Spleen (tissue), 11 donors: ENCODE measurements around the gene TACR2. TPM values are rescaled to one million over a fixed set of nuclear protein-coding genes. Genes with fewer than 3 reads are reported as not detected.
A peak's percentile ranks its signal among the peaks of the same experiment; 100 is the strongest.
"Not testable (repeated sequence)": the region's sequence is repeated elsewhere in the genome, so short reads cannot be mapped to it uniquely, and the experiment has no call there.

Experiments
- DNase-seq: peaks from one replicate; pipeline ENCODE4 v3.0.0-alpha.2; 2020
- H3K27ac ChIP-seq, 8 donors: fragments of 200-600 bp; sonication (generic) in 7 of 8; 1 replicate in 4 of 8; 2 replicates in 4 of 8; pipeline versions ENCODE4 v1.5.0 to v1.8.0; 2016 to 2021; ENCODE audit warnings: inconsistent platforms in 4 of 8, mild to moderate bottlenecking in 4 of 8, moderate library complexity in 1 of 8
- H3K27me3 ChIP-seq, 7 donors: fragments of 200-600 bp; sonication (generic) in 6 of 7; replicated peaks in 1 of 7; 1 replicate in 4 of 7; 2 replicates in 3 of 7; pipeline versions ENCODE4 v1.5.0 to v1.8.0; 2016 to 2021; ENCODE audit warnings: inconsistent platforms in 3 of 7, mild to moderate bottlenecking in 1 of 7
- H3K36me3 ChIP-seq, 6 donors: fragments of 200-600 bp; sonication (generic) in 5 of 6; 1 replicate in 4 of 6; 2 replicates in 2 of 6; pipeline versions ENCODE4 v1.5.0 to v1.8.0; 2016 to 2021; ENCODE audit warnings: inconsistent platforms in 2 of 6
- H3K4me1 ChIP-seq, 6 donors: fragments of 200-600 bp; sonication (generic) in 5 of 6; 1 replicate in 3 of 6; 2 replicates in 3 of 6; pipeline versions ENCODE4 v1.5.0 to v1.8.0; 2016 to 2021; ENCODE audit warnings: inconsistent platforms in 3 of 6
- H3K4me3 ChIP-seq, 8 donors: fragments of 200-600 bp; sonication (generic) in 7 of 8; 1 replicate in 4 of 8; 2 replicates in 4 of 8; pipeline versions ENCODE4 v1.5.0 to v1.8.0; 2016 to 2021; ENCODE audit warnings: inconsistent platforms in 4 of 8, mild to moderate bottlenecking in 4 of 8, moderate library complexity in 2 of 8
- H3K9me3 ChIP-seq, 8 donors: fragments of 200-600 bp; sonication (generic) in 7 of 8; 1 replicate in 4 of 8; 2 replicates in 4 of 8; pipeline versions ENCODE4 v1.5.0 to v1.8.0; 2016 to 2021; ENCODE audit warnings: inconsistent platforms in 4 of 8
- CTCF ChIP-seq, 11 experiments: fragments of 200-600 bp in 7 of 11; fragments of 450-650 bp in 4 of 11; sonication (generic) in 4 of 11; IDR thresholded peaks in 8 of 11; conservative IDR thresholded peaks in 3 of 11; 1 replicate in 7 of 11; 2 replicates in 4 of 11; pipeline versions ENCODE4 v1.4.0 to v1.8.0; 2016 to 2021; ENCODE audit warnings: antibody characterized with exemption in 11 of 11, inconsistent platforms in 4 of 11, mild to moderate bottlenecking in 1 of 11
- POLR2A ChIP-seq, 3 donors: fragments of 450-650 bp; IDR thresholded peaks; one replicate each; pipeline ENCODE4 v1.5.1; 2017; ENCODE audit warnings: antibody characterized with exemption in 3 of 3, mild to moderate bottlenecking in 1 of 3
- POLR2AphosphoS5 ChIP-seq, 3 donors: sonication (generic); formaldehyde crosslinking; IDR thresholded peaks; one replicate each; pipeline ENCODE4 v1.5.1; 2017; ENCODE audit warnings: antibody characterized with exemption in 3 of 3
- WGBS, 5 donors: extraction: QIAGEN DNeasy Blood & Tissue Kit in 3 of 5; methylation state at CpG; one replicate each; pipeline versions ENCODE4 v1.1.5 to v1.1.7; 2013 to 2018; 5-methylcytosine and 5-hydroxymethylcytosine counted together
- intact Hi-C: fragments of 100-400 bp; cut with DNase I; formaldehyde crosslinking; loops from one replicate; pipeline ENCODE4 v1.15.0; 2023; ENCODE audit warnings: low total_unique reads
- polyA plus RNA-seq, 3 donors: library from polyadenylated mRNA; stranded (reverse); fragments of 200-250 nt; gene quantifications; one replicate each; pipeline ENCODE4 v1.2.1, GENCODE V29; 2013
- total RNA-seq, 7 donors: library from RNA; depleted of rRNA in 3 of 7; stranded (reverse); fragments of >200 nt in 3 of 7; fragmentation: NEBNext Ultra II Directional in 4 of 7; extraction: Animal tissue kit (Norgen Biotek cat#: 25700) in 4 of 7; gene quantifications; one replicate each; pipeline versions ENCODE4 v1.1.0 to v1.2.1, GENCODE V29; 2016 to 2021
- donor health status: healthy with polysubstance abuse.
- donor health status: DM: no; HTN: no; CAD: no; lungs with moderate emphysema.
- donor health status: DM: no; HTN: no; CAD: no.
- donor health status: Bipolar disorder and iron deficiency.
- donor health status: healthy.
- donor health status: DM: no; HTN: no; CAD: no.
- donor health status: DM: yes; HTN: yes; CAD: no.

The TACR2 gene
- total and polyA plus RNA-seq, 10 donors: 0.15 to 0.52 (median 0.30) TPM; not detected in 4

- DNase-seq: peak; percentile 40
- Histone ChIP-seq H3K27ac (peak overlapping the region in 2 of 8 donors; percentile 3 to 25), H3K27me3 (peaks cover 0 to 26% (median 6%) of the 10 kb centered on the region in 7 donors), H3K4me1 (peaks cover 26 to 96% (median 60%) of the 10 kb centered on the region in 6 donors), H3K9me3 (no peaks in the 10 kb centered on the region), H3K4me3 (no peak overlapping the region), H3K36me3 (peaks cover 0 to 8% (median 0%) of the 10 kb centered on the region in 6 donors)
- intact Hi-C loops: no loop called here
- no peak for TF ChIP-seq CTCF (IDR thresholded peaks at IDR 0.05 in 8 of 11, conservative IDR thresholded peaks at IDR 0.05 in 3 of 11)
- TF ChIP-seq POLR2A (IDR thresholded peaks at IDR 0.05): no peak
- no peak for TF ChIP-seq POLR2AphosphoS5 (IDR thresholded peaks at IDR 0.05)
Observed at GRCh38 chr10:69453795-69454194, 37.1 kb upstream of the TACR2 start.

GRCh38 chr10:69452676-69453415 lies 36.1 kb upstream of the TACR2 start:
- H3K4me1 ChIP-seq: peaks cover 23 to 90% (median 56%) of the 10 kb centered on the region in 6 donors
- intact Hi-C loops: no loop called here
- peak overlapping the region in 7 of 8 donors; percentile 58 to 80 (median 71) for H3K4me3 ChIP-seq
- peaks cover 0 to 8% (median 0%) of the 10 kb centered on the region in 6 donors for H3K36me3 ChIP-seq
- no peaks in the 10 kb centered on the region for H3K9me3 ChIP-seq
- H3K27ac ChIP-seq: peak overlapping the region in 3 of 8 donors; percentile 4 to 80 (median 26)
- 58 to 86% (median 83%) methylated on average over 6 of the region's 6 CpGs for WGBS, 5 donors
- TF ChIP-seq CTCF (IDR thresholded peaks at IDR 0.05 in 8 of 11, conservative IDR thresholded peaks at IDR 0.05 in 3 of 11) (no peak), POLR2A (IDR thresholded peaks at IDR 0.05) (no peak), POLR2AphosphoS5 (IDR thresholded peaks at IDR 0.05) (no peak)
- peak; percentile 50 for DNase-seq
- peaks cover 0 to 26% (median 6%) of the 10 kb centered on the region in 7 donors for H3K27me3 ChIP-seq

GRCh38 chr10:69451784-69452251 lies 35.1 kb upstream of the TACR2 start:
- 10 to 50% (median 14%) methylated on average over 10 to 38 of the region's 38 CpGs for WGBS, 5 donors
- intact Hi-C loops: no loop called here
- Histone ChIP-seq H3K27ac (peak overlapping the region in 7 of 8 donors; percentile 51 to 85 (median 74)), H3K4me1 (peaks cover 23 to 80% (median 53%) of the 10 kb centered on the region in 6 donors), H3K4me3 (peak overlapping the region; percentile 58 to 84 (median 72)), H3K36me3 (peaks cover 0 to 6% (median 0%) of the 10 kb centered on the region in 6 donors), H3K27me3 (peaks cover 0 to 26% (median 6%) of the 10 kb centered on the region in 7 donors), H3K9me3 (no peaks in the 10 kb centered on the region)
- TF ChIP-seq CTCF (IDR thresholded peaks at IDR 0.05 in 8 of 11, conservative IDR thresholded peaks at IDR 0.05 in 3 of 11) (no peak), POLR2AphosphoS5 (IDR thresholded peaks at IDR 0.05) (no peak), POLR2A (IDR thresholded peaks at IDR 0.05) (no peak)
- DNase-seq: no peak

- 1 to 6% (median 1%) methylated on average over 12 to 45 of the region's 45 CpGs for WGBS, 5 donors
- Histone ChIP-seq H3K27ac (peak within 1 kb of the TSS; percentile 35 to 85 (median 70)), H3K4me3 (peak within 1 kb of the TSS; percentile 58 to 84 (median 72)), H3K9me3 (no peaks in the 10 kb centered on the region), H3K36me3 (peaks cover 0 to under 1% (median 0%) of the 10 kb centered on the region in 6 donors), H3K27me3 (peaks cover 0 to 26% (median 6%) of the 10 kb centered on the region in 7 donors), H3K4me1 (peaks cover 23 to 78% (median 53%) of the 10 kb centered on the region in 6 donors)
- intact Hi-C loops: no loop called here
- peak; percentile 91 for DNase-seq
- TF ChIP-seq POLR2A (IDR thresholded peaks at IDR 0.05) (peak in 1 of 3 donors; percentile 40), POLR2AphosphoS5 (IDR thresholded peaks at IDR 0.05) (peak; percentile 59 to 86 (median 79)), CTCF (IDR thresholded peaks at IDR 0.05 in 8 of 11, conservative IDR thresholded peaks at IDR 0.05 in 3 of 11) (peak in 1 of 11 experiments; percentile 20)
Observed at GRCh38 chr10:69451209-69451783, 34.6 kb upstream of the TACR2 start, which contains the start of gene TSPAN15. Gene TSPAN15, plus strand, starts transcription at chr10:69451465. Its CDS starts 130 bp downstream, at chr10:69451595.

GRCh38 chr10:69450395-69450794 lies 33.7 kb upstream of the TACR2 start:
- Histone ChIP-seq H3K27ac (peak overlapping the region; percentile 35 to 85 (median 70)), H3K4me3 (peak overlapping the region in 1 of 8 donors; percentile 80), H3K4me1 (peaks cover 23 to 70% (median 53%) of the 10 kb centered on the region in 6 donors), H3K27me3 (peaks cover 0 to 26% (median 6%) of the 10 kb centered on the region in 7 donors)
- H3K36me3 ChIP-seq, H3K9me3 ChIP-seq, intact Hi-C loops: not testable (repeated sequence)
- DNase-seq: peak; percentile 66
- 69 to 85% (median 82%) methylated on average over 16 of the region's 16 CpGs for WGBS, 5 donors
